Measurements from ENCODE around the gene AGAP9. TPM values are rescaled to one million over a fixed set of nuclear protein-coding genes. Genes with fewer than 3 reads are reported as not detected.
"Not testable (repeated sequence)": the region's sequence is repeated elsewhere in the genome, so short reads cannot be mapped to it uniquely, and the experiment has no call there.

Gene AGAP9
- total RNA-seq, 1 donor from 2014 or later = 23.7 TPM

DNA sequence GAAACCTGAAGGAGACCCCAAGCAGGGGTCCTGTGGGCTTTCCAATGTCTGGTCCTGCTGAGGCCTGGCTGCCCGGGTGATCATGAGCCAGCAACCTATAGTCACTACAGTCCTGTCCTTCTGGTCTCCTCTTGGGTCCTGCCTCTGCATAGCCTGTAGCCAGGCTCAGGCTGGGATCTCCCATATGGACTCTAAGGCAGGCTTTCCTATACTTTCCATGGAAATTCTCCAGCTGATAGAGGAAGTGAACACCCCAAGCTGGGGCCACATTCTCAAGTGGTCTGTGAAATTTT lies 66.0 kb downstream of the AGAP9 start:
- H3K4me1 Mint-ChIP-seq (ENCODE audit: low read depth, unreplicated experiment) = peaks cover 29% of the 10 kb centered on the region
- no peak for TF ChIP-seq CTCF (IDR thresholded peaks at IDR 0.05; ENCODE audit: partially characterized antibody, unreplicated experiment)

DNA sequence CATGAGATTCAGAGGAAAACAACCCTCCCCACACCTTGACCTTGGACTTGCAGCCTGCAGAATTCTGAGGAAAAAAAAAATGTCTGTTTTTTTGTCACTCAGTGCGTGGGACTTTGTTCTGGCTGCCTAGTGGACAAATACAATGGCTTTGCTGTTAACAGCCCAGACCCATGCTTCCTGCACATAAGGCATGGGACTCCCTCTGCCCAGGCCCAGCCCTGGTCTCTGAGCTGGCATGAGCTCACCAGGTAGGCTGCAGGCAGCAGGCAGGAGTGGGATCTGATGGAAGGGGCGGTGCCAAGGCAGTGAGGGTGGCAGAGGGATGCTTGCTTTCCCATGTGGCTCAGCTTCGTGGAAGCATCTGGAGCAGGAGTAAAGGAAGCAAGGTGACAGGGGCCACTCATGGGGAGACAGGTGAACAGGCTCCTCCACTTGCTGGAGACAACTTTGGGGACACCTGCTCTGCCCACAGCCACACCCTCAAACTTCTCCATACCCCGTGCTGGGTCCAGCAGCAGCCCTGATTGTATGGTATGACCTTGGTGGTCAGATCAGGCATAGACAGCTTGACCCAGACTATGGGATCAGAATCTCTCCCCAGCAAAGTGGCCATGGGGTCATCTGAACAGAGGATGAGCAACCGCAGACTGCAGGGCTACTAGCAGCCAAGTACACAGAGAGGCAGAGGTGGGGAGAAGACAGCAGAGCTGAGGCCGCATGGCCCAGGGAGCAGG lies 66.5 kb downstream of the AGAP9 start:
- Mint-ChIP-seq H3K27me3 (ENCODE audit: unreplicated experiment) (peaks cover 11% of the 10 kb centered on the region), H3K4me3 (ENCODE audit: unreplicated experiment) (no peak overlapping the region), H3K36me3 (ENCODE audit: unreplicated experiment) (no peaks in the 10 kb centered on the region), H3K9me3 (ENCODE audit: unreplicated experiment) (peaks cover 5% of the 10 kb centered on the region), H3K27ac (ENCODE audit: unreplicated experiment) (no peak overlapping the region), H3K4me1 (ENCODE audit: low read depth, unreplicated experiment) (peaks cover 31% of the 10 kb centered on the region)
- no peak for DNase-seq
- TF ChIP-seq CTCF (IDR thresholded peaks at IDR 0.05; ENCODE audit: partially characterized antibody, unreplicated experiment) = no peak

More for the DNA sequence above, 66.0 kb downstream of the AGAP9 start:
- DNase-seq = no peak
- H3K27ac Mint-ChIP-seq (ENCODE audit: unreplicated experiment) = no peak overlapping the region
- no peak overlapping the region for H3K4me3 Mint-ChIP-seq (ENCODE audit: unreplicated experiment)
- H3K9me3 Mint-ChIP-seq (ENCODE audit: unreplicated experiment) = peaks cover 5% of the 10 kb centered on the region
- peaks cover 11% of the 10 kb centered on the region for H3K27me3 Mint-ChIP-seq (ENCODE audit: unreplicated experiment)
- no peaks in the 10 kb centered on the region for H3K36me3 Mint-ChIP-seq (ENCODE audit: unreplicated experiment)

- Mint-ChIP-seq H3K27ac (ENCODE audit: unreplicated experiment) (no peak overlapping the region), H3K9me3 (ENCODE audit: unreplicated experiment) (peaks cover 5% of the 10 kb centered on the region)
- no peak for TF ChIP-seq CTCF (IDR thresholded peaks at IDR 0.05; ENCODE audit: partially characterized antibody, unreplicated experiment)
Measured at GRCh38 chr10:47456079-47456785, 67.2 kb downstream of the AGAP9 start.

GRCh38 chr10:47455350-47456078 lies 67.9 kb downstream of the AGAP9 start:
- H3K9me3 Mint-ChIP-seq (ENCODE audit: unreplicated experiment); H3K36me3 Mint-ChIP-seq (ENCODE audit: unreplicated experiment); H3K4me3 Mint-ChIP-seq (ENCODE audit: unreplicated experiment); DNase-seq: not testable (repeated sequence)
- Mint-ChIP-seq H3K27me3 (ENCODE audit: unreplicated experiment) (peaks cover 11% of the 10 kb centered on the region), H3K27ac (ENCODE audit: unreplicated experiment) (peak overlapping the region; percentile 52), H3K4me1 (ENCODE audit: low read depth, unreplicated experiment) (peaks cover 31% of the 10 kb centered on the region)

More at GRCh38 chr10:47456079-47456785, 67.2 kb downstream of the AGAP9 start:
- Mint-ChIP-seq H3K4me3 (ENCODE audit: unreplicated experiment) (no peak overlapping the region), H3K36me3 (ENCODE audit: unreplicated experiment) (no peaks in the 10 kb centered on the region), H3K27me3 (ENCODE audit: unreplicated experiment) (peaks cover 11% of the 10 kb centered on the region), H3K4me1 (ENCODE audit: low read depth, unreplicated experiment) (peaks cover 31% of the 10 kb centered on the region)
- DNase-seq = no peak

DNA sequence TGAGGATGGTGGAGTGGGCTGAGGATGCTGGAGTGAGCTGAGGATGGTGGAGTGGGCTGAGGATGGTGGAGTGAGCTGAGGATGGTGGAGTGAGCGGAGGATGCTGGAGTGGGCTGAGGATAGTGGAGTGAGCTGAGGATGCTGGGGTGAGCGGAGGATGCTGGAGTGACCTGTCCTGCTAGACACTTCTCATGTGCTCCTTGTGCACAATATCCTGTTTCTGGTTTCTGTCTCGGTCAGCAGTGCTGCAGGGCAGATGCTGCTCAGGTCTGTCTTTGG lies 68.7 kb downstream of the AGAP9 start:
- H3K9me3 Mint-ChIP-seq (ENCODE audit: unreplicated experiment) = peaks cover 5% of the 10 kb centered on the region
- no peak overlapping the region for H3K4me3 Mint-ChIP-seq (ENCODE audit: unreplicated experiment)
- H3K4me1 Mint-ChIP-seq (ENCODE audit: low read depth, unreplicated experiment) = peaks cover 31% of the 10 kb centered on the region
- no peaks in the 10 kb centered on the region for H3K36me3 Mint-ChIP-seq (ENCODE audit: unreplicated experiment)
- no peak overlapping the region for H3K27ac Mint-ChIP-seq (ENCODE audit: unreplicated experiment)
- DNase-seq = no peak
- no peak for TF ChIP-seq CTCF (IDR thresholded peaks at IDR 0.05; ENCODE audit: partially characterized antibody, unreplicated experiment)
- peaks cover 11% of the 10 kb centered on the region for H3K27me3 Mint-ChIP-seq (ENCODE audit: unreplicated experiment)

All from glutamatergic neuron (in vitro differentiated cells).